ENCODE results near the gene BMP6. TPM values are rescaled to one million over a fixed set of nuclear protein-coding genes. Genes with fewer than 3 reads are reported as not detected.

The BMP6 gene
- total and polyA plus RNA-seq, 2 of the 8 experiments (the other 6 are each of a cell fraction or from before 2014, with no cell fraction given) = 2.0 to 2.1 TPM

- TF ChIP-seq CTCF (IDR thresholded peaks at IDR 0.05; ENCODE audit: control extremely low read depth in 1 of 3, insufficient read depth in 1 of 3, low read depth in 1 of 3, low read length in 3 of 3) = no peak
- no peak for TF ChIP-seq BCL11A (IDR thresholded peaks at IDR 0.05; ENCODE audit: low read depth in 2 of 2, low read length in 2 of 2)
- no peak for TF ChIP-seq BRCA1 (IDR thresholded peaks at IDR 0.05; ENCODE audit: low read depth, low read length)
These were observed 168.6 kb downstream of the BMP6 start (continued) for GRCh38 chr6:7894262-7895124.

All from H1 (cell line).